SK-N-SH (cell line): ENCODE results near the gene SERPINB12.

ENCODE experiments used
- EZH2phosphoT487 ChIP-seq: fragments of 200-600 bp; sonication (generic); IDR thresholded peaks from 2 replicates; pipeline ENCODE4 v1.6.1; 2017; ENCODE audit warnings: low read depth, mixed run types, mild to moderate bottlenecking, antibody characterized with exemption, moderate library complexity, borderline replicate concordance
- FOXM1 ChIP-seq: IDR thresholded peaks from 2 replicates; pipeline ENCODE4 v1.4.0; 2012; ENCODE audit warnings: low read depth, mild to moderate bottlenecking
- GABPA ChIP-seq: IDR thresholded peaks from 2 replicates; pipeline ENCODE4 v1.4.0; 2012; ENCODE audit warnings: low read depth, mild to moderate bottlenecking
- MXI1 ChIP-seq: IDR thresholded peaks from 2 replicates; pipeline ENCODE4 v1.6.1; 2012; ENCODE audit warnings: mild to moderate bottlenecking, low read depth, low read length, improper control_type of control experiment
- NRF1 ChIP-seq: IDR thresholded peaks from 2 replicates; pipeline ENCODE4 v1.6.1; 2012; ENCODE audit warnings: low read depth, mild to moderate bottlenecking, low read length
- POLR2AphosphoS5 ChIP-seq: IDR thresholded peaks from 2 replicates; pipeline ENCODE4 v1.6.1; 2012; ENCODE audit warnings: low read depth, low read length
- RAD21 ChIP-seq: IDR thresholded peaks from 2 replicates; pipeline ENCODE4 v1.6.1; 2012; ENCODE audit warnings: mild to moderate bottlenecking, low read length
- RCOR1 ChIP-seq: fragments of 150-350 bp; IDR thresholded peaks from 2 replicates; pipeline ENCODE4 v1.6.1; 2017; ENCODE audit warnings: antibody characterized with exemption, low read length
- RFX5 ChIP-seq: IDR thresholded peaks from 2 replicates; pipeline ENCODE4 v1.6.1; 2012; ENCODE audit warnings: mild to moderate bottlenecking, improper control_type of control experiment, low read length
- YY1 ChIP-seq: IDR thresholded peaks from 2 replicates; pipeline ENCODE4 v1.4.0; 2012; ENCODE audit warnings: low read depth, mild to moderate bottlenecking
- TF ChIP-seq, protein P1 (sequence below): fragments of 200-600 bp; sonication (generic); IDR thresholded peaks from 2 replicates; pipeline ENCODE4 v1.6.1; 2017; ENCODE audit warnings: antibody characterized with exemption, mild to moderate bottlenecking, moderate library complexity
- TF ChIP-seq, protein P2 (sequence below): fragments of 150-350 bp; IDR thresholded peaks from 2 replicates; pipeline ENCODE4 v1.6.1; 2017; ENCODE audit warnings: antibody characterized with exemption, low read length, low read depth, borderline replicate concordance
- TF ChIP-seq, protein P3 (sequence below): IDR thresholded peaks from 2 replicates; pipeline ENCODE4 v1.4.0; 2012; ENCODE audit warnings: low read depth
- TF ChIP-seq, protein P4 (sequence below): IDR thresholded peaks from 2 replicates; pipeline ENCODE4 v1.4.0; 2012; ENCODE audit warnings: low read depth, borderline replicate concordance

DNA sequence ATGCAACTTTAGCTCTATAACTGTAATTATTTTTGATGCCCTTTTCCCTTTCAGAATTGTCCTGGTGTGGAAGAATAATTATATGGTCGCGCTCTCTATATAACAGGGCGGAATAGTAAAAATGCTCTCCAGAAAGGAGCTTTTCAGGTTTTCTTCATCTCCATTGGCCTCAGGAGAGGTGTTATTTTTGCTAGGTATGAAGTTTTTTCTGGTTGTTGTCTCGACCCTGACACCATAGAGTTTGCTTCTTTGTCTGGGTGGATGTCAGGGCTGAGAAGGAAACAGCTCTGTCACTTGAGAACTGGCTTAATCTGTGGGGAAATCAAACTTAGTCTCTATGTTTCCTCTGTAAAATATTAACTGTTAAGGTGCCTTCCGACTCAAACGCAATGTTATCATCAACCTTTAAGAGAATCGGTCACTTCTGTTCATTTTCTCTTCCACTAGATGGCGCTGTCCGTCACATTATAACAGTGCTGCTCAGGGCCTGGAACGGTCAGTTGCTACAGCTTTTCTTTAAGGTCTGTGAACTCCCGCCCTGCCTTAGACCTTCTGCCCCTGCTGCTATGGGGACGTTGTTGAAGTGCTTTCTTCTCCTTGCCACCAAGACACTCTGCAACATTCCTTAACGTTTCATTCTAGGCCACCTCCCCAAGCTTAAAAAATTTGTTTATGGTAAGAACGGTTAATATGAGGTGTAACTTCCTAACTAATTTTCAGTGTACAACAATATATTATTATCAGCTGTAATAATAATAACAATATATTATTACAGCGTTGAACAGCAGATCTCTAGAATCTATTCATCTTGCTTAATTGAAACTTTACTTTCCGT is 23.8 kb upstream of the SERPINB12 start:
- no peak for TF ChIP-seq FOXM1
- no peak for TF ChIP-seq NRF1
- TF ChIP-seq, protein P1, sequence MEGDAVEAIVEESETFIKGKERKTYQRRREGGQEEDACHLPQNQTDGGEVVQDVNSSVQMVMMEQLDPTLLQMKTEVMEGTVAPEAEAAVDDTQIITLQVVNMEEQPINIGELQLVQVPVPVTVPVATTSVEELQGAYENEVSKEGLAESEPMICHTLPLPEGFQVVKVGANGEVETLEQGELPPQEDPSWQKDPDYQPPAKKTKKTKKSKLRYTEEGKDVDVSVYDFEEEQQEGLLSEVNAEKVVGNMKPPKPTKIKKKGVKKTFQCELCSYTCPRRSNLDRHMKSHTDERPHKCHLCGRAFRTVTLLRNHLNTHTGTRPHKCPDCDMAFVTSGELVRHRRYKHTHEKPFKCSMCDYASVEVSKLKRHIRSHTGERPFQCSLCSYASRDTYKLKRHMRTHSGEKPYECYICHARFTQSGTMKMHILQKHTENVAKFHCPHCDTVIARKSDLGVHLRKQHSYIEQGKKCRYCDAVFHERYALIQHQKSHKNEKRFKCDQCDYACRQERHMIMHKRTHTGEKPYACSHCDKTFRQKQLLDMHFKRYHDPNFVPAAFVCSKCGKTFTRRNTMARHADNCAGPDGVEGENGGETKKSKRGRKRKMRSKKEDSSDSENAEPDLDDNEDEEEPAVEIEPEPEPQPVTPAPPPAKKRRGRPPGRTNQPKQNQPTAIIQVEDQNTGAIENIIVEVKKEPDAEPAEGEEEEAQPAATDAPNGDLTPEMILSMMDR = peak; percentile 80
- no peak for TF ChIP-seq YY1
- TF ChIP-seq GABPA = no peak
- no peak for TF ChIP-seq EZH2phosphoT487
- TF ChIP-seq, protein P2, sequence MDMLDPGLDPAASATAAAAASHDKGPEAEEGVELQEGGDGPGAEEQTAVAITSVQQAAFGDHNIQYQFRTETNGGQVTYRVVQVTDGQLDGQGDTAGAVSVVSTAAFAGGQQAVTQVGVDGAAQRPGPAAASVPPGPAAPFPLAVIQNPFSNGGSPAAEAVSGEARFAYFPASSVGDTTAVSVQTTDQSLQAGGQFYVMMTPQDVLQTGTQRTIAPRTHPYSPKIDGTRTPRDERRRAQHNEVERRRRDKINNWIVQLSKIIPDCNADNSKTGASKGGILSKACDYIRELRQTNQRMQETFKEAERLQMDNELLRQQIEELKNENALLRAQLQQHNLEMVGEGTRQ = no peak
- TF ChIP-seq POLR2AphosphoS5 = no peak
- TF ChIP-seq, protein P3, sequence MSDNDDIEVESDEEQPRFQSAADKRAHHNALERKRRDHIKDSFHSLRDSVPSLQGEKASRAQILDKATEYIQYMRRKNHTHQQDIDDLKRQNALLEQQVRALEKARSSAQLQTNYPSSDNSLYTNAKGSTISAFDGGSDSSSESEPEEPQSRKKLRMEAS = no peak
- TF ChIP-seq RFX5 = no peak
- no peak for TF ChIP-seq RCOR1
- TF ChIP-seq MXI1 = no peak
- TF ChIP-seq RAD21 = peak; percentile 85
- TF ChIP-seq, protein P4, sequence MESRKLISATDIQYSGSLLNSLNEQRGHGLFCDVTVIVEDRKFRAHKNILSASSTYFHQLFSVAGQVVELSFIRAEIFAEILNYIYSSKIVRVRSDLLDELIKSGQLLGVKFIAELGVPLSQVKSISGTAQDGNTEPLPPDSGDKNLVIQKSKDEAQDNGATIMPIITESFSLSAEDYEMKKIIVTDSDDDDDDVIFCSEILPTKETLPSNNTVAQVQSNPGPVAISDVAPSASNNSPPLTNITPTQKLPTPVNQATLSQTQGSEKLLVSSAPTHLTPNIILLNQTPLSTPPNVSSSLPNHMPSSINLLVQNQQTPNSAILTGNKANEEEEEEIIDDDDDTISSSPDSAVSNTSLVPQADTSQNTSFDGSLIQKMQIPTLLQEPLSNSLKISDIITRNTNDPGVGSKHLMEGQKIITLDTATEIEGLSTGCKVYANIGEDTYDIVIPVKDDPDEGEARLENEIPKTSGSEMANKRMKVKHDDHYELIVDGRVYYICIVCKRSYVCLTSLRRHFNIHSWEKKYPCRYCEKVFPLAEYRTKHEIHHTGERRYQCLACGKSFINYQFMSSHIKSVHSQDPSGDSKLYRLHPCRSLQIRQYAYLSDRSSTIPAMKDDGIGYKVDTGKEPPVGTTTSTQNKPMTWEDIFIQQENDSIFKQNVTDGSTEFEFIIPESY = no peak
